GM19238 (cell line): Measurements from ENCODE around the gene VCY.
"Not testable (repeated sequence)": the region's sequence is repeated elsewhere in the genome, so short reads cannot be mapped to it uniquely, and the experiment has no call there.

Source experiments
- DNase-seq: peaks from one replicate; pipeline ENCODE4 v3.0.0; 2011; ENCODE audit warnings: low spot score; ENCODE audit not compliant: insufficient read length

The VCY gene

GRCh38 chrY:13986373-13986772 lies at the start of gene VCY:
Gene VCY, minus strand, starts transcription at chrY:13986473. Its CDS starts 33 bp downstream, at chrY:13986440.
- DNase-seq: not testable (repeated sequence)

DNA sequence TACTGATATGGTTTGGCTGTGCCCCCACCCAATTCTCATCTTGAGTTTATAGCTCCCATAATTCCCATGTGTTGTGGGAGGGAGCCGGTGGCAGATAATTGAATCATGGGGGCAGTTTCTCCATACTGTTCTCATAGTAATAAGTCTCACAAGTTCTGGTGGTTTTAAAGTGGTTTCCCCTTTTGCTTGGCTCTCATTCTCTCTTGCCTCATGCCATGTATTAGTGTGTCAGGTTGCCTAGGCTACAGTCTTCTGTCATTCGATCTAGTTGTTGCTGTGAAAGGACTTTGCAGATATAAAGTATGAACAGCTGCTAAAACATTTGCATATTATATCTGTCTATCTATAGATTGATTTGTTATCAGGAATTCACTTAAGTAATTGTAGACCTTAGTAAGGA lies 44.1 kb upstream of the VCY start:
- not testable (repeated sequence) for DNase-seq

GRCh38 chrY:14011916-14012315 lies 25.6 kb upstream of the VCY start:
- DNase-seq: not testable (repeated sequence)

DNA sequence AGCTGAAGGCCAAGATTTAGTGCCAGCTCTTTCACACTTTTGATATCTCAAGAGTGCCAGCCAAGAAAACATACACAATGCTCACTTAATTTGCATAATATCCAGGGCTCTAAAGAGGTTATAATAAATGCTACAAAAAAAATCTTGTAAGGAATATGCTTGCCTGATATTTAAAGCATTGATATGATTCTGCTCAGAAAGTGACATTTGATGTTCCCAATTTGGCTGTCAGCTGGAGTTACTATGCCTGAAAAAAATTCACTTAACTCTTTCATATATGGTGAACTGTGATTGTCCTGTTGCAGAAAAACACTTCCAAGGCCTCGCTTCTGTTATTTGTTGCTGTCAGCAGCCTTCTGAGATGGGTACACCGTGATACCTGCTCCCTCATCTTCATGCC lies 43.9 kb downstream of the VCY start:
- not testable (repeated sequence) for DNase-seq
